SK-N-SH treated with all-trans-retinoic acid at 6 μM for 48 hours (cell line): Measurements from ENCODE around the gene SMARCC1.

Source experiments
- ATAC-seq: fragments of 200-7000 bp; cut with Tn5 transposase; 3 replicates; pipeline ENCODE4 v1.9.1; 2020; ENCODE audit warnings: mild to moderate bottlenecking, moderate library complexity
- ARNTL ChIP-seq: fragments of 450-650 bp; formaldehyde crosslinking; IDR thresholded peaks from 2 replicates; pipeline ENCODE4 v1.5.0; 2020; ENCODE audit warnings: low read depth, mild to moderate bottlenecking, moderate library complexity, borderline replicate concordance
- BACH2 ChIP-seq: fragments of 250-450 bp; sonication (Bioruptor Pico); IDR thresholded peaks from 2 replicates; pipeline ENCODE4 v1.9.0; 2021; ENCODE audit warnings: mild to moderate bottlenecking, borderline replicate concordance
- CREB5 ChIP-seq: fragments of 250-450 bp; sonication (Bioruptor Pico); IDR thresholded peaks from 2 replicates; pipeline ENCODE4 v1.5.1; 2020; ENCODE audit warnings: low read depth, mild to moderate bottlenecking, moderate library complexity
- CSDC2 ChIP-seq: fragments of 250-450 bp; sonication (Bioruptor Pico); IDR thresholded peaks from 2 replicates; pipeline ENCODE4 v1.5.0; 2020; ENCODE audit warnings: mild to moderate bottlenecking, moderate library complexity
- CSRNP3 ChIP-seq: fragments of 250-450 bp; sonication (Bioruptor Pico); IDR thresholded peaks from 2 replicates; pipeline ENCODE4 v1.5.1; 2021; ENCODE audit warnings: mild to moderate bottlenecking, moderate library complexity
- ESRRG ChIP-seq: fragments of 250-450 bp; sonication (Bioruptor Pico); IDR thresholded peaks from 2 replicates; pipeline ENCODE4 v1.6.1; 2021; ENCODE audit warnings: mild to moderate bottlenecking
- ISL1 ChIP-seq: fragments of 250-450 bp; sonication (Bioruptor Pico); IDR thresholded peaks from 2 replicates; pipeline ENCODE4 v2.1.2; 2022; ENCODE audit warnings: mild to moderate bottlenecking, moderate library complexity
- OSR1 ChIP-seq: fragments of 250-450 bp; sonication (Bioruptor Pico); IDR thresholded peaks from 2 replicates; pipeline ENCODE4 v1.8.0; 2022; ENCODE audit warnings: moderate library complexity, mild to moderate bottlenecking, inconsistent platforms
- POU6F1 ChIP-seq: fragments of 250-450 bp; sonication (Bioruptor Pico); IDR thresholded peaks from 2 replicates; pipeline ENCODE4 v1.8.0; 2021; ENCODE audit warnings: low read depth, mild to moderate bottlenecking, moderate library complexity, borderline replicate concordance
- PPARA ChIP-seq: fragments of 250-450 bp; sonication (Bioruptor Pico); IDR thresholded peaks from 2 replicates; pipeline ENCODE4 v1.5.0; 2020; ENCODE audit warnings: mild to moderate bottlenecking, borderline replicate concordance
- RARB ChIP-seq: fragments of 250-450 bp; sonication (Bioruptor Pico); IDR thresholded peaks from 2 replicates; pipeline ENCODE4 v1.8.0; 2021; ENCODE audit warnings: mild to moderate bottlenecking, moderate library complexity
- SNAI2 ChIP-seq: fragments of 250-450 bp; sonication (Bioruptor Pico); IDR thresholded peaks from 2 replicates; pipeline ENCODE4 v1.5.0; 2020; ENCODE audit warnings: mild to moderate bottlenecking, moderate library complexity
- TCF4 ChIP-seq: fragments of 250-450 bp; sonication (Bioruptor Pico); IDR thresholded peaks from 2 replicates; pipeline ENCODE4 v1.8.0; 2021; ENCODE audit warnings: mild to moderate bottlenecking, moderate library complexity, borderline replicate concordance
- TOX ChIP-seq: fragments of 250-450 bp; sonication (Bioruptor Pico); IDR thresholded peaks from 2 replicates; pipeline ENCODE4 v1.8.0; 2021; ENCODE audit warnings: mild to moderate bottlenecking, moderate library complexity, borderline replicate concordance
- TSHZ2 ChIP-seq: fragments of 250-450 bp; sonication (Bioruptor Pico); IDR thresholded peaks from 2 replicates; pipeline ENCODE4 v1.5.0; 2020; ENCODE audit warnings: mild to moderate bottlenecking, moderate library complexity
- ZC3H10 ChIP-seq: fragments of 250-450 bp; sonication (Bioruptor Pico); IDR thresholded peaks from 2 replicates; pipeline ENCODE4 v1.5.1; 2021; ENCODE audit warnings: mild to moderate bottlenecking, moderate library complexity
- ZFP30 ChIP-seq: fragments of 450-650 bp; formaldehyde crosslinking; IDR thresholded peaks from 2 replicates; pipeline ENCODE4 v1.5.0; 2022; ENCODE audit warnings: mild to moderate bottlenecking, moderate library complexity
- ZNF565 ChIP-seq: fragments of 450-650 bp; formaldehyde crosslinking; conservative IDR thresholded peaks from 2 replicates; pipeline ENCODE4 v1.5.0; 2020; ENCODE audit warnings: low read depth, mild to moderate bottlenecking, moderate library complexity
- ZNF70 ChIP-seq: fragments of 450-650 bp; formaldehyde crosslinking; IDR thresholded peaks from 2 replicates; pipeline ENCODE4 v1.5.0; 2020; ENCODE audit warnings: mild to moderate bottlenecking, moderate library complexity
- ZNF8 ChIP-seq: fragments of 450-650 bp; formaldehyde crosslinking; IDR thresholded peaks from 2 replicates; pipeline ENCODE4 v1.5.0; 2020; ENCODE audit warnings: mild to moderate bottlenecking, moderate library complexity
- TF ChIP-seq, protein P1 (sequence below): fragments of 250-450 bp; sonication (Bioruptor Pico); IDR thresholded peaks from 2 replicates; pipeline ENCODE4 v1.8.0; 2020; ENCODE audit warnings: mild to moderate bottlenecking, moderate library complexity, borderline replicate concordance

SMARCC1 gene

DNA sequence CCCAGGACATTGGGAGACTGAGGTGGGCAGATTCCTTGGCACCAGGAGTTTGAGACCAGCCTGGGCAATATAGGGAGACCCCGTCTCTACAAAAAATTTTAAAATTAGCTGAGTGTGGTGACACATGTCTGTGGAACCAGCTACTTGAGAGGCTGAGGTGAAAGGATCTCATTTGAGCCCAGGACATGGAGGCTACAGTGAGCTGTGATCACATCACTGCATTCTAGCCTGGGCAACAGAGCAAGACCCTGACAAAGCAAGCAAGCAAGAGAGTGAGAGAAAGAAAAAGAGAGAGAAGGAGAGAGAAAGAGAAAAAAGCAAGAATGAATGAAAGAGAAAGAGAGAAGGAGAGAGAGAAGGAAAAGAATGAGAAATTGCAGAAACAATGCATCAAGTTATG lies 150.9 kb downstream of the SMARCC1 start:
- no peak for ATAC-seq

DNA sequence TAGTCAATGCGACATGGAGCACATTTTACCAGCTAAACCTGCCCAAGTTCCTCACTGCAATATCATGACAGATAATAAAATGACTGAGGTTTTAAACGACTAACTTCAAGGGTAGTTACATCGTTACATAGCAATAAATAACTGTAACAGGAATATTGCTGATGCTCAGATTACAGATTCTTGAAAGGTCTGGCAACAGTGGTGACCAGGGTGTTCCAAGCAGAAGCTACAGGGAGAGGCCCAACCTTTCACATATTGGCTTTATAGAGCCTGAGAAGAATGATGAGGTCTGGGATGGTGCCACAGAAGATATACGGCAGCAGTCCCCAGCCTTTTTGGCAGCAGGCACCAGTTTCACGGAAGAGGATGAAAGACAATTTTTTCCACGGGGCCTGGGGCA lies 151.9 kb downstream of the SMARCC1 start:
- ATAC-seq = no peak
- TF ChIP-seq ESRRG (CRISPR knock-in tag) = no peak
- TF ChIP-seq BACH2 (CRISPR knock-in tag) = no peak
- no peak for TF ChIP-seq PPARA (CRISPR knock-in tag)
- TF ChIP-seq ZC3H10 (CRISPR knock-in tag) = no peak
- TF ChIP-seq CSDC2 (CRISPR knock-in tag) = no peak
- TF ChIP-seq ZNF70 (CRISPR knock-in tag) = no peak
- no peak for TF ChIP-seq SNAI2 (CRISPR knock-in tag)
- no peak for TF ChIP-seq TOX
- TF ChIP-seq, protein P1, sequence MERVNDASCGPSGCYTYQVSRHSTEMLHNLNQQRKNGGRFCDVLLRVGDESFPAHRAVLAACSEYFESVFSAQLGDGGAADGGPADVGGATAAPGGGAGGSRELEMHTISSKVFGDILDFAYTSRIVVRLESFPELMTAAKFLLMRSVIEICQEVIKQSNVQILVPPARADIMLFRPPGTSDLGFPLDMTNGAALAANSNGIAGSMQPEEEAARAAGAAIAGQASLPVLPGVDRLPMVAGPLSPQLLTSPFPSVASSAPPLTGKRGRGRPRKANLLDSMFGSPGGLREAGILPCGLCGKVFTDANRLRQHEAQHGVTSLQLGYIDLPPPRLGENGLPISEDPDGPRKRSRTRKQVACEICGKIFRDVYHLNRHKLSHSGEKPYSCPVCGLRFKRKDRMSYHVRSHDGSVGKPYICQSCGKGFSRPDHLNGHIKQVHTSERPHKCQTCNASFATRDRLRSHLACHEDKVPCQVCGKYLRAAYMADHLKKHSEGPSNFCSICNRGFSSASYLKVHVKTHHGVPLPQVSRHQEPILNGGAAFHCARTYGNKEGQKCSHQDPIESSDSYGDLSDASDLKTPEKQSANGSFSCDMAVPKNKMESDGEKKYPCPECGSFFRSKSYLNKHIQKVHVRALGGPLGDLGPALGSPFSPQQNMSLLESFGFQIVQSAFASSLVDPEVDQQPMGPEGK (CRISPR knock-in tag) = no peak
- no peak for TF ChIP-seq TCF4
- no peak for TF ChIP-seq CREB5 (CRISPR knock-in tag)
- TF ChIP-seq ISL1 = no peak
- no peak for TF ChIP-seq RARB (CRISPR knock-in tag)
- no peak for TF ChIP-seq ZNF8 (CRISPR knock-in tag)
- no peak for TF ChIP-seq POU6F1 (CRISPR knock-in tag)
- TF ChIP-seq ZNF565 (CRISPR knock-in tag) = no peak
- TF ChIP-seq ZFP30 = no peak
- no peak for TF ChIP-seq CSRNP3 (CRISPR knock-in tag)
- TF ChIP-seq TSHZ2 (CRISPR knock-in tag) = no peak
- TF ChIP-seq OSR1 (CRISPR knock-in tag) = no peak

More for the DNA sequence above, 150.9 kb downstream of the SMARCC1 start:
- TF ChIP-seq ZNF565 (CRISPR knock-in tag) (no peak), ZC3H10 (CRISPR knock-in tag) (no peak)
- TF ChIP-seq, protein P1 (CRISPR knock-in tag) = no peak

GRCh38 chr3:47628426-47628825 lies 153.3 kb downstream of the SMARCC1 start:
- no peak for ATAC-seq
- no peak for TF ChIP-seq ESRRG (CRISPR knock-in tag)
- TF ChIP-seq POU6F1 (CRISPR knock-in tag) = no peak
- TF ChIP-seq TCF4 = no peak
- no peak for TF ChIP-seq RARB (CRISPR knock-in tag)
- no peak for TF ChIP-seq ZNF70 (CRISPR knock-in tag)
- no peak for TF ChIP-seq OSR1 (CRISPR knock-in tag)
- TF ChIP-seq ARNTL (CRISPR knock-in tag) = no peak
- TF ChIP-seq PPARA (CRISPR knock-in tag) = no peak
- no peak for TF ChIP-seq ZFP30
- TF ChIP-seq TSHZ2 (CRISPR knock-in tag) = no peak
